Measurements from ENCODE around the gene NDUFAF5.

Gene NDUFAF5

DNA sequence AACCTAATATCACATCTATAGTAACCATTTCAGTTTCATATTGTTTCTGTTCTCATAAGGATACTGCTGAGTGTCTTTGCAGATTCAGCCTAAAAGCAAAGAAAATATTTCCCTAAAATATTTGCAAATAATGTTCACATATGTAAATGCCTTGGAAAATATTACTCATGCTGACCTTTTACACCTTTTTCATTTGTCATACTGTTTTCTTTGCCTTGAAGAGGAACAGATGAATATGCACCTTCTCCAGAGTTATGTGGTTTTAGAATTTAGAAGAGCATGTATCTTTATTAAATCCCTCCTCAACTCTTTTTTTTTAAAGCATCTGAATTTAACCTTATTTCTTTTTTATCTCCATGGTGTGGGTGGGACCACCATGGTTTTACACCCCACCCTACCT is 32.5 kb downstream of the NDUFAF5 start:
- H3K36me3 ChIP-seq (ENCODE audit: low read length) = peaks cover 9% of the 10 kb centered on the region; the same call in 1 of the 2 replicates
- H3K9ac ChIP-seq (ENCODE audit: low read length) = no peak overlapping the region
- no peak overlapping the region for H3K4me3 ChIP-seq (ENCODE audit: insufficient read depth, low read length, poor library complexity, severe bottlenecking)
- no peak overlapping the region for H2AFZ ChIP-seq (ENCODE audit: low read depth, low read length, severe bottlenecking)
- H4K20me1 ChIP-seq (ENCODE audit: low read depth, low read length) = no peaks in the 10 kb centered on the region
- H3K27ac ChIP-seq (ENCODE audit: low read depth, low read length) = no peak overlapping the region
- H3F3A ChIP-seq (ENCODE audit: insufficient read depth) = no peaks in the 10 kb centered on the region
- no peaks in the 10 kb centered on the region for H3K79me2 ChIP-seq (ENCODE audit: insufficient read depth, low read length)
- H3K27me3 ChIP-seq (ENCODE audit: low read length) = no peaks in the 10 kb centered on the region
- no peaks in the 10 kb centered on the region for H3K9me2 ChIP-seq (replicated peaks; ENCODE audit: insufficient read depth, low read length)
- H3K9me3 ChIP-seq (ENCODE audit: insufficient read depth, low read length) = no peaks in the 10 kb centered on the region
- H3K4me2 ChIP-seq (ENCODE audit: low read depth, low read length, poor library complexity, severe bottlenecking) = no peak overlapping the region
- TF ChIP-seq, protein P1, sequence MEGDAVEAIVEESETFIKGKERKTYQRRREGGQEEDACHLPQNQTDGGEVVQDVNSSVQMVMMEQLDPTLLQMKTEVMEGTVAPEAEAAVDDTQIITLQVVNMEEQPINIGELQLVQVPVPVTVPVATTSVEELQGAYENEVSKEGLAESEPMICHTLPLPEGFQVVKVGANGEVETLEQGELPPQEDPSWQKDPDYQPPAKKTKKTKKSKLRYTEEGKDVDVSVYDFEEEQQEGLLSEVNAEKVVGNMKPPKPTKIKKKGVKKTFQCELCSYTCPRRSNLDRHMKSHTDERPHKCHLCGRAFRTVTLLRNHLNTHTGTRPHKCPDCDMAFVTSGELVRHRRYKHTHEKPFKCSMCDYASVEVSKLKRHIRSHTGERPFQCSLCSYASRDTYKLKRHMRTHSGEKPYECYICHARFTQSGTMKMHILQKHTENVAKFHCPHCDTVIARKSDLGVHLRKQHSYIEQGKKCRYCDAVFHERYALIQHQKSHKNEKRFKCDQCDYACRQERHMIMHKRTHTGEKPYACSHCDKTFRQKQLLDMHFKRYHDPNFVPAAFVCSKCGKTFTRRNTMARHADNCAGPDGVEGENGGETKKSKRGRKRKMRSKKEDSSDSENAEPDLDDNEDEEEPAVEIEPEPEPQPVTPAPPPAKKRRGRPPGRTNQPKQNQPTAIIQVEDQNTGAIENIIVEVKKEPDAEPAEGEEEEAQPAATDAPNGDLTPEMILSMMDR (IDR thresholded peaks at IDR 0.05; ENCODE audit: insufficient read depth, low read length, poor library complexity, severe bottlenecking) = no peak

DNA sequence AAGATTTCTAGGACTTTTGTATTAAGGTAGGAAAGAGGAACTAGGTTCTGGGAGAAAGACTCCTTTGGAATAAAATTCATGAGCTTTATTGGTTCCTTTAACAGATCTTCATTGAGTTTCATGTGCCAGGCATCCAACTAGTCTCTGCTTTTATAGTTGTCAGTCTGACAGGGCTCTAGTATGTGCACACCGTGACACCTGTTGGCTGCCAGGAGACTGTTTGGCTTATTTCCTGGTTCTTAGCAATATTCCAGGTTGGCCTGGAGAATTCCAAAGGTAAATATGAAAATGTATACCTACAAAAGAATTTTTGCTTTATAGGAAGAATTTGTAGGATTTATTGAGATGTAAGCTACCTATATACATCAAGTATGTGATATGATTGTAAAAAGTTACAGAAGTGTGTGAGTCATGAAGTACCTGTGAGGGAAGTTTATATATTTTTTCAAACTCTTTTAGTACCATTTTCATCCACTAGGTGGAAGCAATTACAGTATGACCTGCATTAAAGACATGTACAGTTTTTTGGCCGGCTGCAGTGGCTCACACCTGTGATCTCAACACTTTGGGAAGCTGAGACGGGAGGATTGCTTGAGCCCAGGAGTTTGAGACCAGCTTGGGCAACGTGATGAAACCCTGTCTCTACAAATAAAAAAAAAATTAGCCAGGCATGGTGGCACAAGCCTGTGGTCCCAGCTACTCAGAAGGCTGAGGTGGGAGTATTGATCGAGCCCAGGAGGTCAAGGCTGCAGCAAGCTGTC is 35.2 kb downstream of the NDUFAF5 start:
- Histone ChIP-seq H3K27ac (ENCODE audit: low read depth, low read length) (no peak overlapping the region), H3K9ac (ENCODE audit: low read length) (no peak overlapping the region), H3K4me2 (ENCODE audit: low read depth, low read length, poor library complexity, severe bottlenecking) (no peak overlapping the region), H3K9me3 (ENCODE audit: insufficient read depth, low read length) (no peaks in the 10 kb centered on the region), H3K79me2 (ENCODE audit: insufficient read depth, low read length) (no peaks in the 10 kb centered on the region), H3F3A (ENCODE audit: insufficient read depth) (no peaks in the 10 kb centered on the region), H3K36me3 (ENCODE audit: low read length) (peaks cover 9% of the 10 kb centered on the region; the same call in 1 of the 2 replicates), H3K27me3 (ENCODE audit: low read length) (no peaks in the 10 kb centered on the region), H3K4me3 (ENCODE audit: insufficient read depth, low read length, poor library complexity, severe bottlenecking) (no peak overlapping the region), H3K9me2 (replicated peaks; ENCODE audit: insufficient read depth, low read length) (no peaks in the 10 kb centered on the region), H4K20me1 (ENCODE audit: low read depth, low read length) (no peaks in the 10 kb centered on the region), H2AFZ (ENCODE audit: low read depth, low read length, severe bottlenecking) (no peak overlapping the region)
- TF ChIP-seq EZH2phosphoT487 (conservative IDR thresholded peaks at IDR 0.05; ENCODE audit: low read length) = no peak
- TF ChIP-seq, protein P1 (IDR thresholded peaks at IDR 0.05; ENCODE audit: insufficient read depth, low read length, poor library complexity, severe bottlenecking) = peak; percentile 39

DNA sequence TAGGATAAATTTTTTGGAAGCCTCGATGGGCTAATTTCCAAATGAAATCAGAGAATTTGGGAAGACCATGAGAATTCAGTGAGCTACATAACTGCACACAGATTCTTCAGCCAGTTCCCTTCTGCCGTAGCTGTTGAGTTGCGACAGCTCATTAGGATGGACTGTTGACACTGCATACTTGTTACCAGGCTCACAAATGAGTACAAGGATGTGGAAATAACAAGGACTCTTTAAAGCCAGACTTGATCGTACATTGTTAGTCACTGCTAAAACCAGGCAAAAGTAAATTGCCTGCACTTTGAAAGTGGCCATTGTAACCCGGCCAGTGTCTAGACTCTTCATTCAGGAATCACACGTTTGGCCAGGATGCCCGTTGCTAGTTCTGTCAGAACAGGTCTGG is 37.0 kb downstream of the NDUFAF5 start:
- no peak for TF ChIP-seq EZH2phosphoT487 (conservative IDR thresholded peaks at IDR 0.05; ENCODE audit: low read length)
- TF ChIP-seq, protein P1 (IDR thresholded peaks at IDR 0.05; ENCODE audit: insufficient read depth, low read length, poor library complexity, severe bottlenecking) = no peak
- H3K4me2 ChIP-seq (ENCODE audit: low read depth, low read length, poor library complexity, severe bottlenecking) = no peak overlapping the region
- H3K4me3 ChIP-seq (ENCODE audit: insufficient read depth, low read length, poor library complexity, severe bottlenecking) = no peak overlapping the region
- H3K79me2 ChIP-seq (ENCODE audit: insufficient read depth, low read length) = no peaks in the 10 kb centered on the region
- H2AFZ ChIP-seq (ENCODE audit: low read depth, low read length, severe bottlenecking) = no peak overlapping the region
- H3K9ac ChIP-seq (ENCODE audit: low read length) = no peak overlapping the region
- no peaks in the 10 kb centered on the region for H3F3A ChIP-seq (ENCODE audit: insufficient read depth)
- no peaks in the 10 kb centered on the region for H3K27me3 ChIP-seq (ENCODE audit: low read length)
- no peak overlapping the region for H3K27ac ChIP-seq (ENCODE audit: low read depth, low read length)
- no peaks in the 10 kb centered on the region for H3K9me3 ChIP-seq (ENCODE audit: insufficient read depth, low read length)
- H4K20me1 ChIP-seq (ENCODE audit: low read depth, low read length) = no peaks in the 10 kb centered on the region
- H3K36me3 ChIP-seq (ENCODE audit: low read length) = no peaks in the 10 kb centered on the region
- no peaks in the 10 kb centered on the region for H3K9me2 ChIP-seq (replicated peaks; ENCODE audit: insufficient read depth, low read length)

All from SU-DHL-6 (cell line).